CD4-positive, alpha-beta T cell treated with Interferon gamma for 1 hour (primary cell): Measurements from ENCODE around the gene NEK9.
A peak's percentile ranks its signal among the peaks of the same experiment; 100 is the strongest.
"Not testable (repeated sequence)": the region's sequence is repeated elsewhere in the genome, so short reads cannot be mapped to it uniquely, and the experiment has no call there.

Experiments used
- DNase-seq: peaks from one replicate; pipeline ENCODE4 v3.0.0-alpha.2; 2020

NEK9 gene

DNA sequence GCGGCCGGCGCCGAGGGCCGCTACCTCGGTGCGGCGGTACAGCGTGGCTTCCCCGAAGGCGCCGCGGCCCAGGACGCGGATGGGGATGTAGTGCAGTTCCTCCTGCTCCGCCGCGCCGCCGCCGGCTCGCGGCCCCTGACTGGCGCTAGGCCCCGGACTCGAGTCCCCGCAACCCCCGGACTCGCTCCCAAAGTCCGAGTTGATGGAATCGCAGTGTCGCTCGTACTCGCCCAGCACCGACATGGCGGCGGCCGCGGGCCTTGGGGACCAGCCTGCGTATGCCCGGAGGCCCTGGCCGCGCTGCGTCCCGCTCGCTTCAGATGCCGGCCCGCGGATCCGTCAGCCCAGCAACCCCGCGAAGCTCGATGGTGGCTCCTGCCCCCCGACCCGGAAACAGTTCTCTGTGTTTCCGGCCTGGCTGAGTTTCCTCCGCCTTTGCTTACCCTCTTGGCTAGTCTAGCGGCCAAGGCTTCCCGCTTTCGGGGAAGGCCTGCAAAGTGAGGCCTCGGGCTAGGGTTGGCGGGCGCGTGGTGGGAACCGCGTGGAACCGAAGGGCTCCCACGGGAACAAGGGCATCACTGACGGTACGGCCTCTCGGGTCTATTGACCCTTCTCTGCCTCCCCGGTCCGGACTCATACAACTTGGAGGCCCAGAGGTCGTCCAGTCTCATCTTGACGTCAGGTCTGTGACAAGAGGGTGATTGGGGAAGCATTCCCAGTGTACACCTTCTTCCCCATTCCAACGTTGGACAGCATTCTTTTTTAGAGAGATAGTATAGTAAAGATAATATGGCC is at the start of gene NEK9:
TSS of gene NEK9 (minus strand) at position 370 of the 795 bp plus-strand sequence. CDS start at position 243, 127 bp downstream.
- DNase-seq, result peak; percentile 89

GRCh38 chr14:75176142-75176820 is 49.4 kb upstream of the NEK9 start, which contains the start of gene TMED10:
Gene TMED10 (minus strand): TSS chr14:75176612. CDS start chr14:75176579, 33 bp downstream.
- DNase-seq, result peak; percentile 90

DNA sequence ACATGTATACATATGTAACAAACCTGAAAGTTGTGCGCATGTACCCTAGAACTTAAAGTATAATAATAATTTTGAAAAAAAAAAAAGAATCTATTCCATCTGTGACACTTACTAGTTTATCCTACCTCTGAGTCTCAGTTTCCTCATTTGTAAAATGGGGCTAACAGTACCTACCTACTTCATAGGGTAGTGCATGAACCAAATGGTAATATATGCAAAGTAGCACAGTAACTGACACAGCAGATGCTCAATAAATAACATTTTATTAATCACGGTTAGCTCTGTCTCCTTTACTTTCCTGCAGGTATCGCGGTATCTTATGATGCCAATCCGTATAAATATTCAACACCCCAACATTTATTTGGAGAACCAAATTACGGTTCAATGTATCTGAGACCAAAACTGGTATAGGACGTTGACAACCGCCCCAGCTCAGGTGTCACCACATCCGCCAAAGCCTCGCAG is 48.9 kb upstream of the NEK9 start:
- no peak for DNase-seq

DNA sequence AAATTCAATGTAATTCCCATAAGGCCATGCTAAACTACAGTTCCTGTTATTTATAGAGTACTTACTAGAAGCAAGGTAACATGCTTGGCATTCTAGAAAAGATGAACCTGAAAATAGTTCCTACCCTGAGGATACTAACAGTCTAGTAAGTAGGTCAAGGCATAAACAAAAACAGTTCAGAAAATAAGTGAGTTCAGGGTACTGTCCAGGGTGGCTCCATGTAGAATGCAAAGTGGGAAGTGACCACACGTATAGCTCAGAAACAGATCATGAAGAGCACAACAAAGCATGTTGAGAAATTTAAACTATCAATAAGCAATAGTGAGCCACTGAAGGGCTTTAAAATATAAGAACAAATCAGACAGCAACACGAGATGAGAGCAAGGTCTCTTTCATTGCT is 47.2 kb upstream of the NEK9 start:
- DNase-seq, result no peak

- DNase-seq, result no peak
Observed at GRCh38 chr14:75170772-75171171, 43.9 kb upstream of the NEK9 start.

GRCh38 chr14:75168586-75169335 is 41.9 kb upstream of the NEK9 start:
- no peak for DNase-seq

DNA sequence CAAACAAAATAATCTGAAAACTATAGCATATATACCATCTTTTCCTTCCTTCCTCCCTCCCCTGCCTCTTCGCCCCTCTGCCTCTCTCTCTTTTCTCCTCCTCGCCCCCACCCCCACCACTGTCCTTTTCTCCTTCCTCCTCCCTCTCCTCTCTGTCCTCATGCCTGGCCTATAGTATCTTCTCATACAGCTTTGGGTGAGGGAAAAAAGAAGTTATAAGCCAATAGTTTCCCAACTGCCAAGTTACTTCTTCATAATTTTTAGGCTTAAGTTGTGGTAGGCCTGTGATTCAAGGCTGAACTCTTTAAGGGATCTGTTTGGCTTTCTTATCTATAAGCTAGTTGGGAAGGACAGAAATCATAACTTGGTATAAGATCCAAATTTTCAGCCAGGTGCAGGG is 40.5 kb upstream of the NEK9 start:
- DNase-seq, result no peak

DNA sequence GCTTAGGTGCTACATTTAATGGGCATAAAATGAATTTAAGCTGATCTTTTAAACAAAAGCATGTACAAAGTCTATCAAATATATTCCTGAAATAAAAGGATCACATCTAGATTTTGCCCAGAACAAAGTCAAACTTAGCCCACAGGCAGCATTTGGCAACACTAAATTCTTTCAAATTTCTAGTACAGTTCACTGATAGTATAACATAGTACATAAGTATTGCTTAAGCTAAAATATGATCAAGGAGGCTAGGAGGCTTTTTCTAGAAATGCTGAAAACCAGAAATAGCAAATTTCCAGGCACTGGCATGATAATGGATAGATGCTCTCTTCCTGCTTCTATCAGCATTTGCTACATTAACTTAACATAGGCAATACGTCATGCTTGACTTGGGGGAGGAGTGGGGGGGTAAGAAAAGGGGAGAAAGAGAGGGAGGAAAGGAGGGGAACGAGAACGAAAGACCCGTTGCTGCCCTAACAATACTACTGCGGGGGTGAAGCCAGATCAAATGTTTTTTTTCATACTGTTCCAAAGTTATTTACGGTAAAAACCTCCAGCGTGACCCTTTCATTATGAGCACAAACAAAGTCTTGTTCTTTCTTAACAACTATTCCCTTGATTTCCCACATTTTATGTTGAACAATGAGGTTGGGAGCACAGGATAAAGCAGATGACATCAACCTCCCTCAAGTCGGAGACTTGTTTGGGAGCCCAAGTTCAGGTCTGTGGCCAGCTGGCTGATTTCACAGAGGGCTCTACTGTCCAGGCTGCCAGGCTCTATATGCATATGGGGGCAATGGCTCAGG is 38.9 kb upstream of the NEK9 start:
- no peak for DNase-seq

DNA sequence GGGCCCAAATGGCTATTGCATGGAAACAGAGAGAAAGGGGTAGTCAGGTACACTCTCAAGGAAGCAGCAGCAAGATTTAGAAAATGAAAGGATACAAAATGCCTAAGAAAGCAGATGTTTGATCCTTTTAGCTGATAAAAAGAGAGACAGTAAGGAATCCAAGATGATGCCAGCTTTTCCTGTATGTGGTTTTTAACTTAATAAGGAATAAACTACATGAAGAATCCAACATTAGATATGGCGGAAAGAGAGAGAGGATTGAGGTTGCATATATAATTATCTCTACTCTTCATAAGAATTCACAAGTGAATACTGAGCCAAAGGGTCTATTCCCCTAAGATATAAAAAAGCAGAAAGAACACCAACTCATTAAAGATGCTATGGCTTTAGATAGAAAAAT is 38.0 kb upstream of the NEK9 start:
- no peak for DNase-seq

GRCh38 chr14:75163677-75164076 is 36.8 kb upstream of the NEK9 start:
- no peak for DNase-seq

GRCh38 chr14:75162631-75163030 is 35.8 kb upstream of the NEK9 start:
- no peak for DNase-seq

GRCh38 chr14:75158843-75159614 is 32.2 kb upstream of the NEK9 start:
- DNase-seq, result no peak

GRCh38 chr14:75156901-75157300 is 30.1 kb upstream of the NEK9 start:
- no peak for DNase-seq

DNA sequence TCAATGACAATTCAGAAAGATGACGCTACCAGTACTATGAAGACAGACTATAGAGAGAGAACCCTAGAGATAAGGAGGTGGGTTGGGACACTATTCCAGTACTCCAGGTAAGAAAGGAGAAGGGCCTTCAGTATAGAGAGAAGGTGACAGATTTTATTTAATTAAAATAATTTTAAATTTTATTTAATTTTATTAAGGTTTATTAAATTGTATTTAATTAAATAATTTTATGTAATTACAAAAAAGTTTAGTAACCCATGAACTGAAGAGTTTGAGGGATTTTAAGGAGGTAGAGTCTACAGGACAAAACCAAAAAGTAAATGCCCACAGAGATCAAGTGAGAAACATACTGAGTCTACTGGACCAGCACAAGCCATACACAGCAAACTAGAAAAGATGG is 29.3 kb upstream of the NEK9 start:
- DNase-seq, result no peak

DNA sequence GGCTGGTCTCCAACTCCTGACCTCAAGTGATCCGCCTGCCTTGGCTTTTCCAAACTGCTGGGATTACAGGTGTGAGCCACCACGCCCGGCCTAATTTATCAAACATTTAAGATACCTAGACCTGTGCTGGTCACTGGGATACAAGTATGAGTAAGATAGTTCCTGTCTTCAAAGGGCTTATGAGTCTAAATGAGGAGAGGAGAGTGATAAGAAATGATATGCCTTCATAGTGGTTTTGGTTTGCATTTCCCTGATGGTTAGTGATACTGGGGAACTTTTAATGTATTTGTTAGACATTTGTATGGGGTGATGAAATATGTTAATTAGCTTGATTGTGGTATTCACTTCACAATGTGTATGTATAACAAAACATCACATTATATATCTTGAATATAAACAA is 28.3 kb upstream of the NEK9 start:
- DNase-seq, result no peak

DNA sequence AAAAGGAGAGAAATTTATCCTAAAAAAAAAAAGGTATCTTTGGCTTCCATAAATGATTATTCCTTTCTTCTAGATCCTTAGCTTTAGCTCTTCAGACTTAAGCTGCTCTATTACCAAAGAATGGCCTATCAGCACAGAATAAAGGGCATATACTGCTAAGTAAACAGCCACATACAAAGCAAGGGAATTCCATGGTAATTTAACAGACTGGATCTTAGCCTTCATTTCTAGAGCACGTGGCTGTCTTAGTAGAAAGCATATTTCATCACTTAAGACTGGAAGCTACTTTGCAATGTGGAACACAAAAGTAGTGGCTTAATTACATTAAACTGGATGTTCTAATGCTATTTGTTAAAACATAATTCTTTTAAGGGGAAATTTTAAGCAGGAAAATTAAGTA is 26.4 kb upstream of the NEK9 start:
- no peak for DNase-seq

GRCh38 chr14:75151851-75152250 is 25.0 kb upstream of the NEK9 start:
- no peak for DNase-seq

GRCh38 chr14:75150637-75151036 is 23.8 kb upstream of the NEK9 start:
- DNase-seq, result not testable (repeated sequence)

- DNase-seq, result no peak
Observed at GRCh38 chr14:75150150-75150549, 23.3 kb upstream of the NEK9 start.

- peak; percentile 57 for DNase-seq
Observed at GRCh38 chr14:75147423-75148071, 20.7 kb upstream of the NEK9 start.

GRCh38 chr14:75144944-75145343 is 18.1 kb upstream of the NEK9 start:
- DNase-seq, result peak; percentile 49
